UCSD-AML1 (cell line): ENCODE data around the gene STUB1.

Experiments used
- DNase-seq: peaks from one replicate; lab custom pipeline; 2025; ENCODE audit not compliant: unreplicated experiment; lab: John Stamatoyannopoulos, UW

The STUB1 gene

DNA sequence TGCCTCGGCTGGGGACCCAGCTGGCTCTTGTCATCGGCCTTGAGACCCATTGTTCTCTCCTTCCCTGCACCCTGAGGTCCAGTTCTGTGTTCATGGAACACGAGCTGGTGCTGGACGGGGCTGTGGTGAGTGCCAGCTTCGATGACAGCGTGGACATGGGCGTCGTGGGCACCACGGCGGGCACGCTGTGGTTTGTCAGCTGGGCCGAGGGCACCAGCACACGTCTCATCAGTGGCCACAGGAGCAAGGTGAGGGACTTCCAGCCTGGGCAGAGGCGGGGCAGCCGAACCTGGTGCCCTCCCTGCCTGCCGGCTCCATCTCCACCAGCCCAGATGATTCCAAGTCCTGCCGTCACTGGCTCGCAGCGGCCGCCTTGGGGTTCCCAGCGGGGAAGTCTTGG is 17.6 kb upstream of the STUB1 start:
- no peak for DNase-seq

GRCh38 chr16:666572-666971 is 13.6 kb upstream of the STUB1 start:
- DNase-seq: no peak

- DNase-seq: no peak
Observed at GRCh38 chr16:667113-667779, 13.0 kb upstream of the STUB1 start.

GRCh38 chr16:667780-668518 is 12.3 kb upstream of the STUB1 start, which contains the start of gene RHOT2:
RHOT2 (plus strand) TSS chr16:668132; CDS start chr16:668200, 68 bp downstream.
- DNase-seq: peak; percentile 96

GRCh38 chr16:668519-669171 is 11.6 kb upstream of the STUB1 start:
- DNase-seq: no peak

DNA sequence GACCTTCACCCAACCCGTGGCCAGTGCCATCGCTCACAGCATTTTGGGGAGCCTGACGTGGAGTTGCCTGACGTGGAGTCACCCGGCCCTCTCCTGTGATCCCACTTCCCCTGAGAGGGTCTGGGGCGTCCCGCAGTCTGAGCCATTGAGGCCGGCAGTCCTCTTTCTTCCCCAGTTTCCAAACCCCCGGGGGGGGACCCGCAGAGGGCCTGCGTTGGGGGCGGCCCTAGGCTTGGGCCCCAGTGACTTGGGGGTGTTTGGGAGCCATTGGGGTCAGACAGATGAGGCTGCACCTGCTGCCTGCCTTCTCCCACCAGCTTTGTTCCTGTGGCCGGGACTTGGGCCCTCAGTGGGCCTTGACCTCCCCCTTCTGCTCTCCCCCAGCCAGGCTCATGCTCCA is 10.5 kb upstream of the STUB1 start:
- DNase-seq: no peak

DNA sequence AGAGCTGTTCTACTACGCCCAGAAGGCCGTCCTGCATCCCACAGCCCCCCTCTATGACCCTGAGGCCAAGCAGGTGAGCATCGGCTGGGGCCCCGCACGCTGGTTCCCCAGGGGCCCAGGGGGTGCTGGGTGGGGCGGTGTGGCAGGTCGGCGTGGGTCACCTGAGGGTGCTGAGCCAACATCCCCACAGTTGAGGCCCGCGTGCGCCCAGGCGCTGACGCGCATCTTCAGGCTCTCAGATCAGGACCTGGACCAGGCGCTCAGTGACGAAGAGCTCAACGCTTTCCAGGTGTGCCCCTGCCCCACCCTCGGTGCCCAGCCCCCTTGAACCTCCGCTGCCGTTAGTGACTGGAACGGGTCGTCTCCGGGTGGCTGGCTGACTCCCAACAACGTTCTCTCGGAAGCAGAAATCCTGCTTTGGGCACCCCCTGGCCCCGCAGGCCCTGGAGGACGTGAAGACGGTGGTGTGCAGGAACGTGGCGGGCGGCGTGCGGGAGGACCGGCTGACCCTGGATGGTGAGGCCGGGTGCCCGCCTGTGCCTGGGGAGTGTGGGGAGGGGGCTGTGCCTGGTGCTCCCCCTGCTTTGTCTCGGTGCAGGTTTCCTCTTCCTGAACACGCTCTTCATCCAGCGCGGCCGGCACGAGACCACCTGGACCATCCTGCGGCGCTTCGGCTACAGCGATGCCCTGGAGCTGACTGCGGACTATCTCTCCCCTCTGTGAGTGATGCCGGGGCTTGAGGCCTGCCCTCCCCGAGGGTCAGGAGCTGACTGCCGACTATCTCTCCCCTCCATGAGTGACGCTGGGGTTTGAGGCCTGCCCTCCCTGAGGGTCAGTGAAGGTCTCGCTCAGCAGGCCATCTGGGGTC is 9.5 kb upstream of the STUB1 start:
- DNase-seq: no peak

- no peak for DNase-seq
Observed at GRCh38 chr16:671353-672131, 8.7 kb upstream of the STUB1 start.

DNA sequence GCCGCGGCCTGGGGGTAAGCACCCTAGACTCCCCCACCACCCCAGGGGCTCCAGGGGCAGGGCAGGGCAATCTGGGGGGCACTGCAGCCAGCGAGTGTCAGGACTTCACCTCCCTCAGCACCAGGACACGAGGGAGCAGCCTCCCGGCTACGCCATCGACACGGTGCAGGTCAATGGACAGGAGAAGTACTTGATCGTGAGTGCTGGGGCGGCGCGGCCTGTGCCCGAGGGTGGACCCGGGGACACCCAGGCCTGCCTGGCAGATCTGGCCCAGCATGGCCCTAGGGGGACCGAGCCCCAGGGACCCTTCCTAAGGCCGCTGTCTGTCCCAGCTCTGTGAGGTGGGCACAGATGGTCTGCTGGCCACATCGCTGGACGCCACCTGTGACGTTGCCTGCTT is 7.8 kb upstream of the STUB1 start:
- no peak for DNase-seq

GRCh38 chr16:672851-673250 is 7.4 kb upstream of the STUB1 start:
- no peak for DNase-seq

DNA sequence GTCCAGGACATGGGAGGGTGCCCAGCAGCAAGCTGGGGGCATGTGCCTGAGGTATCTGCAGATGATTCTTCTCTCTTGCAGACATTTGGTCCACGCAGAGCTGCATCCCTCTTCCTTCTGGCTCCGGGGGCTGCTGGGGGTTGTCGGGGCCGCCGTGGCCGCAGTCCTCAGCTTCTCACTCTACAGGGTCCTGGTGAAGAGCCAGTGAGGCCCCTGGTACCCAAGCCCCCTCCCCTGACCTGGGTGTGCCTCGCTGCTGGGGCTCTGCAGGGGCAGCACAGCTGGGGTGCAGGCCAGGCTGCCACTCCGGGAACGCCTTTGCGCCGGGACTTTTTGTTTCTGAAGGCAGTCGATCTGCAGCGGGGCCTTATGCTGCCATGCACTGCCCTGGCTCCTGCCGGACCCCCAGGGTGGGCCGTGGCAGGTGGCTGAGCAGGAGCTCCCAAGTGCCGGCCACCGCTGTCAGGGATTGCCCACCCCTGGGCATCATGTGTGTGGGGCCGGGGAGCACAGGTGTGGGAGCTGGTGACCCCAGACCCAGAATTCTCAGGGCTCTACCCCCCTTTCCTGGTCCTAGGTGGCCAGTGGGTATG is 6.7 kb upstream of the STUB1 start:
- no peak for DNase-seq

DNA sequence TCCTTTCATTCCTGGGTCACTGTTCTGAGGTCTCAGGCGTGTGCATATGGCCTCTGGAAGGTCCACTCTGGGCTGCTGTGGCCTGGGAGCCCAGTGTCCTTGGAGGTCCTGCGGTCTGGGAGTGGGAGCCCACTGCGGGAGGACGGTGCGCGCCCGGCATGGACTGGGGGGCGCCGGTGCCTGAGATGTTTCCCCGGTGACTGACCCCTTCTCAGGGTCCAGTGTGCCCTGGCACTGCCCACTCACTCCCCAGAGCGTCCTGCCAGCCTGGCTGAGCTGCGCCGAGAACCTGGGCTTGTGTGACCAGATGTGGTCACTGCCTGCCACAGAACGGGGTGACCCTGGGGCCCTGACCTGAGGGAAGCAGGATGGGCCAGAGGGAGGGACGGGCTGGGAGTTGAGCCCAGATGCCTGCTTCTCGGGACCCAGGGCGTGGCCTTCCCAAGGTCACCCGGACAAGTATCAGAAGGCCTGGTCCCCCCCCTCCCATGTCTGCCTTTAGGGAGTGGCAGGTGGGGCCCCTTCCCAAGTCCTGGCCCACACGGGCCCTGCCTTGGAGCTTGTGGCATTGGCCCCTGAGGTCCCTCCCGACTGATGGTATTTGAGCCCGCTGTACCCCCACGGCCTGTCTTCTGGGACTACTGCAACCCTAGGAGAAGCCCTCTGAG is 5.9 kb upstream of the STUB1 start:
- no peak for DNase-seq

DNA sequence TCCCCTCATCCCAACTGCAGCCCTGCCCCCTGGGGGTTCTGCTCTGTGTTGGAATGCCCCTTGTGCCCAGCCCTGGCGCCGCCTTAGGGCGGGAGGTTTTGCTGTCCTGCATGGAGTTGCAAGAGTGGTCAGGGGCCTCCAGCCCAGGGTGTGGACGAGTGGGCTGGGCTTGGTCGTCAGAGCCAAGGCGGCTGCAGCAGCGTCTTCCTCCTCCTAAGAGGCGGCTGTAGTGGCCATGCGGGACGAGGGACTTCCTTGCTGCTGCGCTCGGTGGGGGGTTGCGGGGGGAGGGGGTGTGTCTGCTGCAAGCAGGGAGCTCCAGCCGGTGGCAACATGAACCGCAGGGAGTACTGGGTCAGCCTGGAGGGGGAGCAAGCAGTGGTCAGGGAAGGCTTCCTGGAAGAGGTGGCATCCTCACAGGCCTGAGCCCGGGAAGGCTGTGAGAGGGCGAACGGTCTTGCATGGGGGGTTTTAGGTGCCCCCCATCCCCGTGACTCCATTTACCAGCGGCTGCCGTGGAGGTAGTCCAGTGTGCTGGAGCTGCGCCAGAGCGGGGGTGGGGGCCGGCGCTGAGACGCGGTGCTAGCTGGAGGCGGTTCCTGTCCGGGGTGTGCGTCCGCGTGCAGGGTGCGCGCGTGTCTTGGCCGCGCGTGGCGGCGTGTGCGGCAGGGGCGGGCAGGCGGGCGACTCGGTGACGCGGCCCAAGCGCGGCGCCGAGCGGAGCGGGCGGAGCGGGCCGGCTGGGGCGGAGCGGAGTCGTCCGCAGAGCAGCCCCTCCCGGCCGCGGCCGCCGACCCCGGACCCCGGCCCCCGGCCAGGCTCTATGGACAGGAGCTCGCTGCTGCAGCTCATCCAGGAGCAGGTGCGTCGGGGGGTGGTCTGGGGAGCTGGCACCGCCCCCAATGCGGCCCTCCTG is 5.0 kb upstream of the STUB1 start, which contains the start of gene RHBDL1:
Gene RHBDL1 (plus strand): TSS at position 704 of the 916 bp plus-strand sequence. CDS start 120 bp downstream, at position 824.
- DNase-seq: no peak

GRCh38 chr16:675884-676564 is 4.2 kb upstream of the STUB1 start:
- no peak for DNase-seq

DNA sequence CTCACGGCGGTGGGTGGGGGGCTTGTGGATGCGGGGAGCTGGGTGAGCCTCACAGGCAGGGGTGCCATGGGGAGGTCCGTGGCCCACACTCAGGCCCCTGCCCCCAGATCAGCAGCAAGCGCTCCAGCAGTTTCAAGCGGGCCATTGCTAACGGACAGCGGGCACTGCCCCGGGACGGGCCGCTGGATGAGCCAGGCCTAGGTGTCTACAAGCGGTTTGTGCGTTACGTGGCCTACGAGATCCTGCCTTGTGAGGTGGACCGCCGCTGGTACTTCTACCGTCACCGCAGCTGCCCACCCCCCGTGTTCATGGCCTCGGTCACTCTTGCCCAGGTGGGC is 3.7 kb upstream of the STUB1 start:
- no peak for DNase-seq

GRCh38 chr16:676913-677312 is 3.3 kb upstream of the STUB1 start:
- DNase-seq: no peak

GRCh38 chr16:677316-678190 is 2.7 kb upstream of the STUB1 start:
- no peak for DNase-seq
